Hepatocyte (in vitro differentiated cells): ENCODE measurements around the gene RPH3AL. TPM values are rescaled to one million over a fixed set of nuclear protein-coding genes. Genes with fewer than 3 reads are reported as not detected.
"Not testable (repeated sequence)": the region's sequence is repeated elsewhere in the genome, so short reads cannot be mapped to it uniquely, and the experiment has no call there.

Experiments
- DNase-seq: peaks from one replicate; pipeline ENCODE4 v3.0.0-alpha.2; 2016; ENCODE audit warnings: low spot score
- H2AFZ ChIP-seq: fragments of 200-600 bp; sonication (generic); 2 replicates; pipeline ENCODE4 v1.6.0; 2016; ENCODE audit warnings: antibody characterized with exemption, mild to moderate bottlenecking
- H3K27ac ChIP-seq: fragments of 200-600 bp; sonication (generic); 2 replicates; pipeline ENCODE4 v1.5.1; 2016; ENCODE audit warnings: mild to moderate bottlenecking
- H3K27me3 ChIP-seq: fragments of 200-600 bp; sonication (generic); 2 replicates; pipeline ENCODE4 v1.6.1; 2016
- H3K36me3 ChIP-seq: fragments of 200-600 bp; sonication (generic); replicated peaks from 2 replicates; pipeline ENCODE4 v1.5.1; 2016; ENCODE audit warnings: low read depth; ENCODE audit not compliant: insufficient read depth
- H3K4me1 ChIP-seq: fragments of 200-600 bp; sonication (generic); 2 replicates; pipeline ENCODE4 v1.5.1; 2016; ENCODE audit warnings: mild to moderate bottlenecking, moderate library complexity; ENCODE audit not compliant: insufficient read depth
- H3K4me2 ChIP-seq: fragments of 200-600 bp; sonication (generic); 2 replicates; pipeline ENCODE4 v1.6.0; 2016
- H3K4me3 ChIP-seq: fragments of 200-600 bp; sonication (generic); 2 replicates; pipeline ENCODE4 v1.5.1; 2016; ENCODE audit warnings: mild to moderate bottlenecking
- H3K79me2 ChIP-seq: fragments of 200-600 bp; sonication (generic); 2 replicates; pipeline ENCODE4 v1.6.0; 2017; ENCODE audit warnings: mild to moderate bottlenecking
- H3K9me2 ChIP-seq: fragments of 200-600 bp; sonication (generic); replicated peaks from 2 replicates; pipeline ENCODE4 v1.6.0; 2017; ENCODE audit warnings: mild to moderate bottlenecking; ENCODE audit not compliant: insufficient read depth
- H3K9me3 ChIP-seq: fragments of 200-600 bp; sonication (generic); 2 replicates; pipeline ENCODE4 v1.5.1; 2016; ENCODE audit warnings: low read depth, mild to moderate bottlenecking
- H4K20me1 ChIP-seq: fragments of 200-600 bp; sonication (generic); 2 replicates; pipeline ENCODE4 v1.6.0; 2016; ENCODE audit warnings: mild to moderate bottlenecking; ENCODE audit not compliant: insufficient read depth, poor library complexity, severe bottlenecking
- CTCF ChIP-seq: fragments of 200-600 bp; sonication (generic); IDR thresholded peaks from 2 replicates; pipeline ENCODE4 v1.5.1; 2016; ENCODE audit warnings: antibody characterized with exemption, mild to moderate bottlenecking; ENCODE audit not compliant: poor library complexity
- EZH2 ChIP-seq: fragments of 200-600 bp; sonication (generic); IDR thresholded peaks from 2 replicates; pipeline ENCODE4 v1.6.1; 2016; ENCODE audit warnings: antibody characterized with exemption, mild to moderate bottlenecking, borderline replicate concordance
- EZH2phosphoT487 ChIP-seq: fragments of 200-600 bp; sonication (generic); IDR thresholded peaks from one replicate; pipeline ENCODE4 v1.6.1; 2018; ENCODE audit warnings: antibody characterized with exemption, mild to moderate bottlenecking, low read depth, moderate library complexity; ENCODE audit not compliant: unreplicated experiment, severe bottlenecking
- WGBS: methylation state at CpG from one replicate; pipeline ENCODE4 v1.1.6; 2016; ENCODE audit warnings: low lambda C conversion rate; ENCODE audit errors: missing lambda C conversion rate; 5-methylcytosine and 5-hydroxymethylcytosine counted together
- polyA plus RNA-seq: library from polyadenylated mRNA; unstranded; fragments of >200 nt; fragmentation: Nextera tagmentation; extraction: Ambion mirVana; gene quantifications from 2 replicates; pipeline ENCODE4 v1.2.1, GENCODE V29; 2016
- total RNA-seq: library from RNA; depleted of rRNA; stranded (reverse); fragments of >200 nt; gene quantifications from 2 replicates; pipeline ENCODE4 v1.2.3, GENCODE V29; 2014

Gene RPH3AL
- total and polyA plus RNA-seq, 2 experiments from 2014 or later = 7.0 to 7.6 TPM

DNA sequence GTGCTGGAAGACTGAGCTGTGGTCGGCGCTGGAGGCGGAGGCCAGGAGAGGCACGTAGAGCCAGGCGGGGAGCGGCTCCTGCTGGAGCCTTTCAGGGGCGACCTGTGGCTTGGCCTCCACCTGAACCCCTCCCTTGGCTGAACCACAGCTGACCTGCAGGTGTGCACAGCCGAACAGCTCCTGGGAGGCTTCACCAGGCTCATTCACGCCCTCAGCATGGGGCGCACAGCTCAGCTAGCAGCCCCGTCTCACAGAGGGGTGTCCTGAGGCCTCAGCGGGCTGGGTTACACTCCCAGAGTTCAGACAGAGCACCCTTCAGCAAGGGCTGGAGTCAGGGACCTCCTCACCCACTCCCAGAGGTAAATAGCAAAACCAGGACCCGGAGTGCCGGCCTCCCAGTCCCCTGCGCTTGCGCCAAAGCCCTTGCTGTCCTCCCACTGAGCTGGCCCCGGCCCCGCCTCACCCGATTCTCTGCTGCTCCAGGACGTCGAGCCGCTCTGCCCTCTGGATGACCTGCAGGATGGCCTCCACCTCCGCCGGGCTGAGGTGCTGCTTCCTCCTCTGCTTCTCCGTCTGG is 31.7 kb downstream of the RPH3AL start:
- H3K79me2 ChIP-seq = no peaks in the 10 kb centered on the region
- no peaks in the 10 kb centered on the region for H3K36me3 ChIP-seq
- H2AFZ ChIP-seq = no peak overlapping the region
- peak overlapping the region; percentile 59 for H3K4me2 ChIP-seq
- H3K9me3 ChIP-seq = no peaks in the 10 kb centered on the region
- peak; percentile 70 for DNase-seq
- H4K20me1 ChIP-seq = no peaks in the 10 kb centered on the region
- no peaks in the 10 kb centered on the region for H3K27me3 ChIP-seq
- TF ChIP-seq EZH2phosphoT487 (no peak), EZH2 (no peak), CTCF (no peak)
- 35% methylated on average over 25 of the region's 25 CpGs for WGBS
- no peaks in the 10 kb centered on the region for H3K9me2 ChIP-seq
- peaks cover 6% of the 10 kb centered on the region for H3K4me1 ChIP-seq
- no peak overlapping the region for H3K4me3 ChIP-seq
- H3K27ac ChIP-seq = no peak overlapping the region

- TF ChIP-seq EZH2 = no peak
- no peak for TF ChIP-seq CTCF
- no peak for TF ChIP-seq EZH2phosphoT487
- 76% methylated on average over 9 of the region's 9 CpGs for WGBS
Measured at GRCh38 chr17:320139-320538, 32.5 kb downstream of the RPH3AL start.

GRCh38 chr17:319266-319665 is 33.3 kb downstream of the RPH3AL start:
- no peaks in the 10 kb centered on the region for H3K9me3 ChIP-seq
- H3K36me3 ChIP-seq = no peaks in the 10 kb centered on the region
- no peak overlapping the region for H3K4me3 ChIP-seq
- no peak for DNase-seq
- no peaks in the 10 kb centered on the region for H3K9me2 ChIP-seq
- no peak overlapping the region for H2AFZ ChIP-seq
- no peak overlapping the region for H3K4me2 ChIP-seq
- H3K79me2 ChIP-seq = no peaks in the 10 kb centered on the region
- H3K27ac ChIP-seq = no peak overlapping the region
- H4K20me1 ChIP-seq = no peaks in the 10 kb centered on the region
- peaks cover 6% of the 10 kb centered on the region for H3K4me1 ChIP-seq
- TF ChIP-seq EZH2phosphoT487 = no peak
- no peak for TF ChIP-seq EZH2
- TF ChIP-seq CTCF = no peak
- 92% methylated on average over 12 of the region's 12 CpGs for WGBS
- H3K27me3 ChIP-seq = no peaks in the 10 kb centered on the region

More at GRCh38 chr17:320139-320538, 32.5 kb downstream of the RPH3AL start:
- Histone ChIP-seq H4K20me1 (no peaks in the 10 kb centered on the region), H3K4me3 (no peak overlapping the region), H2AFZ (no peak overlapping the region), H3K9me2 (no peaks in the 10 kb centered on the region), H3K27me3 (no peaks in the 10 kb centered on the region), H3K4me2 (no peak overlapping the region), H3K27ac (no peak overlapping the region), H3K4me1 (peaks cover 6% of the 10 kb centered on the region), H3K36me3 (no peaks in the 10 kb centered on the region), H3K79me2 (no peaks in the 10 kb centered on the region), H3K9me3 (no peaks in the 10 kb centered on the region)
- DNase-seq = no peak

GRCh38 chr17:317070-317469 is 35.5 kb downstream of the RPH3AL start:
- DNase-seq, H3K4me3 ChIP-seq, H3K79me2 ChIP-seq, H4K20me1 ChIP-seq, H3K4me1 ChIP-seq, H3K27me3 ChIP-seq, H3K9me3 ChIP-seq, H3K27ac ChIP-seq, H2AFZ ChIP-seq, H3K4me2 ChIP-seq, H3K36me3 ChIP-seq, H3K9me2 ChIP-seq: not testable (repeated sequence)
- WGBS = 82% methylated on average over 2 of the region's 2 CpGs

DNA sequence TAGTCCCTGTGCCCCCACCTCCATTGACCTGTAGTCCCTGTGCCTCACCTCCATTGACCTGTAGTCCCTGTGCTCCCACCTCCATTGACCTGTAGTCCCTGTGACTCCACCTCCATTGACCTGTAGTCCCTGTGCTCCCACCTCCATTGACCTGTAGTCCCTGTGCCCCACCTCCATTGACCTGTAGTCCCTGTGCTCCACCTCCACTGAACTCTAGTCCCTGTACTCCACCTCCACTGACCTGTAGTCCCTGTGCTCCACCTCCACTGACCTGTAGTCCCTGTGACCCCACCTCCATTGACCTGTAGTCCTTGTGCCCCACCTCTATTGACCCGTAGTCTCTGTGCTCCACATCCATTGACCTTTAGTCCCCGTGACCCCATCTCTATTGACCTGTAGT is 37.2 kb downstream of the RPH3AL start:
- not testable (repeated sequence) for H4K20me1 ChIP-seq, H3K27me3 ChIP-seq, H3K79me2 ChIP-seq, H3K36me3 ChIP-seq, H3K4me3 ChIP-seq, H3K9me3 ChIP-seq, H3K4me2 ChIP-seq, H3K27ac ChIP-seq, DNase-seq, H3K4me1 ChIP-seq, H3K9me2 ChIP-seq, H2AFZ ChIP-seq
- 66% methylated on average over 2 of the region's 2 CpGs for WGBS

DNA sequence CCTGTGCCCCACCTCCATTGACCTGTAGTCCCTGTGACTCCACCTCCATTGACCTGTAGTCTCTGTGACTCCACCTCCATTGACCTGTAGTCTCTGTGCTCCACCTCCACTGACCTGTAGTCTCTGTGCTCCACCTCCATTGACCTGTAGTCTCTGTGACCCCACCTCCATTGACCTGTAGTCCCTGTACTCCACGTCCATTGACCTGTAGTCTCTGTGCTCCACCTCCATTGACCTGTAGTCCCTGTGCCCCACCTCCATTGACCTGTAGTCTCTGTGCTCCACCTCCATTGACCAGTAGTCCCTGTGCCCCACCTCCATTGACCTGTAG is 38.0 kb downstream of the RPH3AL start:
- H3K27me3 ChIP-seq, DNase-seq, H3K27ac ChIP-seq, H4K20me1 ChIP-seq, H3K4me1 ChIP-seq, H3K4me2 ChIP-seq, H3K9me2 ChIP-seq, H3K9me3 ChIP-seq, H3K79me2 ChIP-seq, H2AFZ ChIP-seq, H3K36me3 ChIP-seq, H3K4me3 ChIP-seq: not testable (repeated sequence)
- 88% methylated on average over 1 of the region's 1 CpG for WGBS
